ACC112 (cell line): ENCODE data around the gene HOXA6.

Experiments used
- H2AFZ ChIP-seq: fragments of 200-600 bp; sonication (generic); one replicate; pipeline ENCODE4 v1.6.0; 2017; ENCODE audit warnings: antibody characterized with exemption, low read length; ENCODE audit not compliant: unreplicated experiment
- H3K27ac ChIP-seq: fragments of 200-600 bp; sonication (generic); 2 replicates; pipeline ENCODE4 v1.5.1; 2014; ENCODE audit warnings: low read depth, mild to moderate bottlenecking, antibody characterized with exemption, low read length, moderate library complexity
- H3K27me3 ChIP-seq: fragments of 200-600 bp; sonication (generic); 2 replicates; pipeline ENCODE4 v1.6.1; 2014; ENCODE audit warnings: mild to moderate bottlenecking, antibody characterized with exemption, low read length, moderate library complexity, mixed read lengths; ENCODE audit not compliant: insufficient read depth
- H3K36me3 ChIP-seq: fragments of 200-600 bp; sonication (generic); 2 replicates; pipeline ENCODE4 v1.6.1; 2016; ENCODE audit warnings: mild to moderate bottlenecking, antibody characterized with exemption, low read length, moderate library complexity, mixed read lengths; ENCODE audit not compliant: insufficient read depth
- H3K4me1 ChIP-seq: fragments of 200-600 bp; sonication (generic); one replicate; pipeline ENCODE4 v1.6.1; 2016; ENCODE audit warnings: low read length, mixed read lengths; ENCODE audit not compliant: insufficient read depth, unreplicated experiment, control insufficient read depth
- H3K4me3 ChIP-seq: fragments of 200-600 bp; sonication (generic); 2 replicates; pipeline ENCODE4 v1.5.1; 2014; ENCODE audit warnings: mild to moderate bottlenecking, low read depth, low read length
- H3K79me2 ChIP-seq: fragments of 200-600 bp; sonication (generic); one replicate; pipeline ENCODE4 v1.6.0; 2016; ENCODE audit warnings: low read length; ENCODE audit not compliant: control insufficient read depth, unreplicated experiment, insufficient read depth

The HOXA6 gene

GRCh38 chr7:27119412-27119911, 28.1 kb downstream of the HOXA6 start:
- H2AFZ ChIP-seq: no peak overlapping the region
- H3K4me1 ChIP-seq: peaks cover 4% of the 10 kb centered on the region
- H3K4me3 ChIP-seq: no peak overlapping the region
- H3K36me3 ChIP-seq: no peaks in the 10 kb centered on the region
- no peak overlapping the region for H3K27ac ChIP-seq
- H3K79me2 ChIP-seq: no peaks in the 10 kb centered on the region
- H3K27me3 ChIP-seq: peaks cover 98% of the 10 kb centered on the region

DNA sequence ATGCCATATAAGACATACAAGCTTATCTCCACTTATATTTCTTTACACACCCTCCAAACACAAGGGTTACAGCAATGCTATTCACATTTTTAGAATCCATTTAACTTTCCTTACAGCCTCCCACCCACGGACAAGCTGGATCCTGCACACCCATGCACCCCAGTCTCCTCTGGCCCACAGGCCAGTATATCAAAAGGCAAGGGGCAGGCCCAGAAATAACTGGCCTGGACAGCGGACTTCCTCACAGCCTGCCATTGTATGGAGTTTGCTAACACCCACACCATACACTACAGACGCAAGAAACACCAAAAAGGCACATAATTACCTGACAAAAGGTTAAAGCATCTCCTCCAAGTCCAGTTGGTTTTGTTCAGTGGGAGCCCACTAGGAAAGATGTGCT, 29.0 kb downstream of the HOXA6 start:
- Histone ChIP-seq H3K79me2 (no peaks in the 10 kb centered on the region), H2AFZ (no peak overlapping the region), H3K4me1 (no peaks in the 10 kb centered on the region), H3K27me3 (peaks cover 95% of the 10 kb centered on the region), H3K36me3 (no peaks in the 10 kb centered on the region), H3K4me3 (no peak overlapping the region), H3K27ac (no peak overlapping the region)

DNA sequence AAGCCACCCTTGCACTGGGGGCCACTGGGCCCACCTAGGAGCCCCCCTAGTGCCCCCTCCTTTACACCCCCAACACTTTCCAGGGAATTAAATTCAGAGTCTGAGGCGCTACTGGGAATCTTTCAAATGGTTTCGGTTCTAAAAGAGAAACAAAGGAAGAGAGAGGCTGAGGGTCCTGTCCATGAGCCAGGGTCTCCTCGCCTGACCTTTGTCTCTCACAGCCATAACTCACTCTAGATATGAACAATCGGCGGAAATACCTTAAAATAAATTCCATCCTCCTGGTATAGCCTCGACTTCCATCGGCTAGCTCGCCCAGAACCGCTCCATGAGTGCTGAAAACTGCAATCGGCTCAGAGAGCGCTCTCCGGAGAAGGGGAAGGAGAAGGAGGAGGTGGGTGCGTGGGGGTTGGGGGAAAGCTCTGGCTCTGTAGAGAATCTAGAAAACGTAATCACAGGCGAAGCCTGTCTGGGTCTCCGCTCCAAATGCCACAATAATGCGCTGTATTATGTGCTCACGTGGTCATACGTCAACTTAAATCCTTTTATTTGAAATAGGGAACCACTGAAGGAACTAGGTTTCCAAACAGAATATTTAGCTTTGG, 29.6 kb downstream of the HOXA6 start:
- Histone ChIP-seq H2AFZ (no peak overlapping the region), H3K79me2 (no peaks in the 10 kb centered on the region), H3K4me3 (peak overlapping the region; percentile 67), H3K4me1 (no peaks in the 10 kb centered on the region), H3K27me3 (peaks cover 95% of the 10 kb centered on the region), H3K36me3 (no peaks in the 10 kb centered on the region), H3K27ac (no peak overlapping the region)

- H2AFZ ChIP-seq: no peak overlapping the region
- H3K79me2 ChIP-seq: no peaks in the 10 kb centered on the region
- H3K4me3 ChIP-seq: peak overlapping the region; percentile 67
- no peak overlapping the region for H3K27ac ChIP-seq
- H3K36me3 ChIP-seq: no peaks in the 10 kb centered on the region
- H3K27me3 ChIP-seq: peaks cover 95% of the 10 kb centered on the region
- no peaks in the 10 kb centered on the region for H3K4me1 ChIP-seq
Measured at GRCh38 chr7:27116962-27117886, 30.4 kb downstream of the HOXA6 start.

DNA sequence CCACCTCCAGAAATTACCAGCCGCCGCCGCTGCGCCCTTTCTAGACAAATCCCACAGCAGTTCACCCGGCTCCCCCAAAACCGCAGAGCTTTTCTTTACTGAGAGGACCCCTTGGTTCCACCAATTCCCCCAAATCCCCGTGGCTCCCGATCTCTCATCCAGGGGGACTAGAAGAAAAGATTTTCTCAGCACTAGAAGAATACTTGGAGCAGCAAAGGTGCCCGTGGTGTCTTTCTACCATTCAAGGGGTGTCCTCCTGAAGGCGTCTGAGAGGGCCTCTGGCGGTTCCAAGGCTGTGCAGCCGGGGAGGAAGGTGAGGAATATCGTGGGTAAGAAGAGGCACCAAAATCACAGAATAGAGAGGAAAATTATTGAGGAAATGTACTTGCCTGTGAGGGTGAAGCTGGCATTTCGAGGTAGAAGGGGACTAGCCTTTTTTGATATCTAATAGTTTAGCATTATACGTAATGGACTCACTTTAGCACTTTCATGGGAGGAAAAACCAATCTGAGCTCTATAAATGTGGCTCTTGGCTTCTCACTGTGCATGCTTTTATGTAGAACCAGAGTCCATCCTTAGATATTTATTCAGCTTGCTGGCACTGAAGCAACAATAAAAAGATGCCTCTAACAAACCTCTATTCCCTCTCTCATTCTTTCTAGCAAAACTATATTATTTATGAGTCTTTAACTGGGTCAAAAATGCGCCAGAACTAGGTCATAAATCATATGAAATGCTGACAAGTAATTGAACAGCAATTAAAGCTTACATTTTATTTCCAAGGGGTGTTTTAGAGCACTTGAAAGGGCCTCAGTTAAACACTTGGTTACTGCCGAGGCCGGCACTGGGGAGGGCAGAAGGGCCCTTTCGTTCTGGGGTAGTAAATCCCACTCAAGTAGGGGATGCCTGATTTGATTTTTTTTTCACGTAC, 31.3 kb downstream of the HOXA6 start:
- no peak overlapping the region for H3K27ac ChIP-seq
- peaks cover 95% of the 10 kb centered on the region for H3K27me3 ChIP-seq
- no peaks in the 10 kb centered on the region for H3K79me2 ChIP-seq
- no peaks in the 10 kb centered on the region for H3K4me1 ChIP-seq
- no peaks in the 10 kb centered on the region for H3K36me3 ChIP-seq
- H3K4me3 ChIP-seq: no peak overlapping the region
- no peak overlapping the region for H2AFZ ChIP-seq

DNA sequence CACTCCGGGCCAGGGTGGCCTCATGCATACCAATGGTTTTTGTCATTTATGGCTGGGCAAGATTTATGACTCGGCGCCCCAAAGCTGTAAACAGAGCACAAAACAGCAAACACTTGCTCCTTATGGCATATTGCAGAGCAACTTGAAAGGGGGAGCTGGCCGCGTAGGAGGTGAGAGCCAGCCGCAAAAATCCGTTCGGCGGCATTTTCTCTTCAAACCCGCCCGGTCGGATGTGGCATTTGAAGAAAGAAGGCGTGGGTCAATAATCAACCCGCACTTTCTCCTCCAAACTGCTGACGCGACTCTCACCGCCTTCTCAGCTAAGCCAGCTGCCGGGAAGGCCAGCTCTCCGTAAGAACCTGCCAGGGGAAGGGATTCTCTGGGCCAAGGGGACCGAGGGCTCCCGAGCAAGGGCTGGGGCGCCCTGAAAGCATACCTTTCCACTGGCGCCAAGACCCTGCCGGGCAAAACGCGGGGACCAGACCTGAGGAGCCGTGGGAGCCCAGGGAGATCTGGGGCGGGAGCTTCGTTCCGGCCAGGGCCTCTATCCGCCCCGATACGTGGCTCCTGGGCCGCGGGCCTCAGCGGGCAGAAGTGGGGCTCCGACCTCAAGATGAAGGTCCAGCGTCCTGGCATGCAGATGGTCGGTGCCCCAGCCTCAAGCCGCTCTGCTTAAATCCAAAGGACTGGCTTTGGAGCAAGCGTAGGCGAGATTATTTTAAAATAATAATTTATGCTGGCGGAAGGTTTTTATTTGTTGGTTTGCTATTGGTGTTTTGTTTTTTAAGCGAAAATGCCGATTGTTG, 32.1 kb downstream of the HOXA6 start:
- Histone ChIP-seq H3K79me2 (no peaks in the 10 kb centered on the region), H3K36me3 (no peaks in the 10 kb centered on the region), H3K27ac (no peak overlapping the region), H3K4me1 (no peaks in the 10 kb centered on the region), H3K4me3 (no peak overlapping the region), H3K27me3 (peaks cover 95% of the 10 kb centered on the region), H2AFZ (no peak overlapping the region)

- H3K27ac ChIP-seq: no peak overlapping the region
- H3K79me2 ChIP-seq: no peaks in the 10 kb centered on the region
- H3K27me3 ChIP-seq: peaks cover 96% of the 10 kb centered on the region
- no peaks in the 10 kb centered on the region for H3K4me1 ChIP-seq
- H3K4me3 ChIP-seq: no peak overlapping the region
- no peak overlapping the region for H2AFZ ChIP-seq
- no peaks in the 10 kb centered on the region for H3K36me3 ChIP-seq
Measured at GRCh38 chr7:27114881-27115220, 32.7 kb downstream of the HOXA6 start.

- no peak overlapping the region for H3K27ac ChIP-seq
- H3K4me3 ChIP-seq: no peak overlapping the region
Measured at GRCh38 chr7:27113991-27114769, 33.4 kb downstream of the HOXA6 start.

DNA sequence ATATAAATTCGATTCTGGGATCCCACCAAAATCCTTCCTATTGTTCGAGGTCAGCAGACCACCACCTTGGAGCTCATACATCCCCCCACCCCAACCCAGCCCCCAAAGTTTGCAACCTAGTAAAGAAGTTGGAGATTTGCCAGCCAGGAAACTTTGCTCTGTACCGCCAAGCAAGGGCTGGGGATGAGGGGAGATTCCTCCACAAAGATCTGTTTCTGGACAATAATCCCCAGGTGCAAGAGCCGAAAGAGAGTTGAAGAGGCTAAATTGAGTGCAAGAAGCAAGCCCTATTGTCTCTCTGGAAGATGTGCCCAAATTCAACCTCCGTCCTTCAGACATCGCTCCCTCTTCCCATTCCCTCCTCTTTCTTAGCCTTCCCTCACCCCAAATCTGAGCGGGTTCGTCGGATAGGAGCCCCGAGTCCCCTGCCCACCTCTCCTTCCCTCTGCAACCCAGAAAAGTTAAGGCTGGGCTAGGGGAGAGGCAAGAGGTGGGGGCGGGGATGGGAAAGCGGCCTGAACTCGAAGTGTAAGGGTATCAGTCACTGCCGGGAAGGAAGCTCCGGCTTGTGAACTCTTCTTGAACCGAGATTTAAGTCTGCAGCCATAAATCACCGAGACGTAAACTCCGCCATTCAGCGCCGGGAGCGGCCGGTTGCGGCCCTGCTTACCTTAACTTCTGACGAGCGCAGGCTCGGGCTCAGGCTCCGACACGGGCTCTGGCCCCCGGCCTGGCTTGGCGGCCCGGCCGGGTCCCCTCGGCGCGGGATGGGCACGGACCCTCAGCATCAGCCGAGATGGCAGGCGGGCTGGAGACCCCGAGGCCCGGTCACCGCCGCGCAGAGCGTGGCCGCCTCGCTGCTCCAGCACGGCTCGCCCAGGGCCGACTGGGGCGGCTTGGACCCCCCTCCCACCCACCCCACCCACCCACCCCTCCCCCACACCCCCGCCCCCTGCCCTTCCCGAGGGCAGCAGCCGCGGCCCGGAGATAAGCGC, 34.3 kb downstream of the HOXA6 start:
- Histone ChIP-seq H3K27ac (no peak overlapping the region), H3K27me3 (peaks cover 96% of the 10 kb centered on the region), H3K4me1 (no peaks in the 10 kb centered on the region), H3K4me3 (no peak overlapping the region), H2AFZ (no peak overlapping the region), H3K79me2 (no peaks in the 10 kb centered on the region), H3K36me3 (no peaks in the 10 kb centered on the region)

More at GRCh38 chr7:27113991-27114769, 33.4 kb downstream of the HOXA6 start:
- no peaks in the 10 kb centered on the region for H3K4me1 ChIP-seq
- H3K27me3 ChIP-seq: peaks cover 96% of the 10 kb centered on the region
- H3K79me2 ChIP-seq: no peaks in the 10 kb centered on the region
- no peak overlapping the region for H2AFZ ChIP-seq
- H3K36me3 ChIP-seq: no peaks in the 10 kb centered on the region
